Heart left ventricle (tissue), 16 donors: Measurements from ENCODE around the gene CDC42EP5. TPM values are rescaled to one million over a fixed set of nuclear protein-coding genes. Genes with fewer than 3 reads are reported as not detected.
"Not testable (repeated sequence)": the region's sequence is repeated elsewhere in the genome, so short reads cannot be mapped to it uniquely, and the experiment has no call there.

Source experiments
- ATAC-seq, 4 donors: fragments of 200-7000 bp; cut with Tn5 transposase; one replicate each; pipeline ENCODE4 v1.9.1; 2020 to 2022; ENCODE audit warnings: moderate library complexity in 4 of 4, mild to moderate bottlenecking in 3 of 4, moderate number of reproducible peaks in 1 of 4
- DNase-seq, 5 donors: peaks; one replicate each; pipeline ENCODE4 v3.0.0-alpha.2; 2020
- H3K27ac ChIP-seq, 12 donors: fragments of 200-600 bp; sonication (generic) in 4 of 12; one replicate each; pipeline versions ENCODE4 v1.5.0 to v1.8.0; 2016 to 2022; ENCODE audit warnings: mild to moderate bottlenecking in 2 of 12
- H3K27me3 ChIP-seq, 9 donors: fragments of 200-600 bp; sonication (generic) in 2 of 9; one replicate each; pipeline versions ENCODE4 v1.5.1 to v1.8.0; 2016 to 2022; ENCODE audit warnings: mild to moderate bottlenecking in 3 of 9
- H3K36me3 ChIP-seq, 9 donors: fragments of 200-600 bp; sonication (generic) in 2 of 9; one replicate each; pipeline versions ENCODE4 v1.5.0 to v1.8.0; 2018 to 2022; ENCODE audit warnings: mild to moderate bottlenecking in 2 of 9
- H3K4me1 ChIP-seq, 12 donors: fragments of 200-600 bp; sonication (generic) in 4 of 12; one replicate each; pipeline versions ENCODE4 v1.5.0 to v1.8.0; 2016 to 2022; ENCODE audit warnings: mild to moderate bottlenecking in 3 of 12
- H3K4me3 ChIP-seq, 12 donors: fragments of 200-600 bp; sonication (generic) in 4 of 12; one replicate each; pipeline versions ENCODE4 v1.5.0 to v1.8.0; 2017 to 2022; ENCODE audit warnings: mild to moderate bottlenecking in 9 of 12, moderate library complexity in 4 of 12
- H3K9me3 ChIP-seq, 12 donors: fragments of 200-600 bp; sonication (generic) in 4 of 12; one replicate each; pipeline versions ENCODE4 v1.5.0 to v1.8.0; 2016 to 2022; ENCODE audit warnings: mild to moderate bottlenecking in 1 of 12
- POLR2A ChIP-seq, 2 donors: fragments of 450-650 bp; IDR thresholded peaks; one replicate each; pipeline ENCODE4 v1.6.1; 2017; ENCODE audit warnings: antibody characterized with exemption in 2 of 2, mild to moderate bottlenecking in 2 of 2, moderate library complexity in 2 of 2
- WGBS, 4 donors: extraction: QIAGEN DNeasy Blood & Tissue Kit in 2 of 4; methylation state at CpG; one replicate each; pipeline versions ENCODE4 v1.1.5 to v1.1.7; 2013 to 2018; 5-methylcytosine and 5-hydroxymethylcytosine counted together
- intact Hi-C, 10 donors: fragments of 100-400 bp; cut with DNase I; formaldehyde crosslinking; loops; one replicate each; pipeline versions ENCODE4 v1.11.1 to v1.14.2; 2022
- polyA plus RNA-seq, 2 donors: library from polyadenylated mRNA; stranded (reverse); fragments of 200-250 nt; gene quantifications; one replicate each; pipeline ENCODE4 v1.2.3, GENCODE V29; 2013
- total RNA-seq, 9 donors: library from RNA; depleted of rRNA in 2 of 9; stranded (reverse); fragments of >200 nt in 2 of 9; fragmentation: NEBNext Ultra II Directional in 3 of 9; extraction: Animal tissue kit (Norgen Biotek cat#: 25700) in 3 of 9; gene quantifications; one replicate each; pipeline versions ENCODE4 v1.1.0 to v1.2.4, GENCODE V29; 2016 to 2023
- TF ChIP-seq, protein P1 (sequence below), 12 donors: fragments of 200-600 bp; sonication (generic) in 4 of 12; IDR thresholded peaks; one replicate each; pipeline versions ENCODE4 v1.5.0 to v1.8.0; 2018 to 2022; ENCODE audit warnings: antibody characterized with exemption in 12 of 12, mild to moderate bottlenecking in 5 of 12
- donor health status: ischemic (EF 13 %, LVEDD 7.1; RV severe dilation, severe dysfunction).
- donor health status: healthy with polysubstance abuse.
- donor health status: DM: no; HTN: yes; CAD: no.
- donor health status: DM: no; HTN: no; CAD: no.
- donor health status: ischemic (EF 25% LVEDD 6.9; RV normal size, moderate dysfunction).
- donor health status: ischemic (EF 25% LVEDD 5.7; RV mildly dilated, moderate dysfunction).
- donor health status: healthy.
- donor health status: DM: yes; HTN: yes; CAD: no.
- donor health status: ischemic (EF 35%, LVEDD 5.7; RV mildly dilated, moderate dysfunction).
- donor health status: nonischemic (EF 11% LVEDD 7.7; RV severe dilation, severe dysfunction).
- donor health status: DM: yes; HTN: yes; CAD: no.
- donor health status: PGD.
- donor health status: ischemic (EF 29% LVEDD 5.4; RV normal size, mild dysfunction).
- donor health status: nonischemic (EF 23%, LVEDD 6.1; RV moderate dilation, normal function).

The CDC42EP5 gene
- total and polyA plus RNA-seq, 11 donors = 5.6 to 16.3 (median 9.7) TPM

DNA sequence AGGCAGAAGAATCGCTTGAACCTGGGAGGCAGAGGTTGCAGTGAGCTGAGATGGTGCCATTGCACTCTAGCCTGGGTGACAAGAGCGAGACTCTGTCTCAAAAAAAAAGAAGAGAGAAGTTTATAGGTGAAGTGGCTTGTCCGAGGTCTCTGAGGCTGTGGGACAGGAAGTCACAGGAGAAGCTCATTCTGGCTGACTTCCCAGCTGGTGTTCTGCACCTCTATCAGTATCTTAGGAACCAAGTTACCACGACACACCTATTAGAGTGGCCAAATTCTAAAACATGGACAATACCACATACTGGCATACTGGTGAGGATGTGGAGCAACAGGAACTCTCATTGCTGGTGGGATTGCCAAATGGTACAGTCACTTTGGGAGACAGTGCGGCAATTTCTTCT, 22.2 kb upstream of the CDC42EP5 start:
- H3K4me1 ChIP-seq, H3K36me3 ChIP-seq, H3K27ac ChIP-seq, intact Hi-C loops, DNase-seq, H3K9me3 ChIP-seq, H3K4me3 ChIP-seq, ATAC-seq: not testable (repeated sequence)
- H3K27me3 ChIP-seq = peaks cover 0 to 70% (median 0%) of the 10 kb centered on the region in 9 donors
- 62 to 66% (median 63%) methylated on average over 5 of the region's 5 CpGs for WGBS, 4 donors

DNA sequence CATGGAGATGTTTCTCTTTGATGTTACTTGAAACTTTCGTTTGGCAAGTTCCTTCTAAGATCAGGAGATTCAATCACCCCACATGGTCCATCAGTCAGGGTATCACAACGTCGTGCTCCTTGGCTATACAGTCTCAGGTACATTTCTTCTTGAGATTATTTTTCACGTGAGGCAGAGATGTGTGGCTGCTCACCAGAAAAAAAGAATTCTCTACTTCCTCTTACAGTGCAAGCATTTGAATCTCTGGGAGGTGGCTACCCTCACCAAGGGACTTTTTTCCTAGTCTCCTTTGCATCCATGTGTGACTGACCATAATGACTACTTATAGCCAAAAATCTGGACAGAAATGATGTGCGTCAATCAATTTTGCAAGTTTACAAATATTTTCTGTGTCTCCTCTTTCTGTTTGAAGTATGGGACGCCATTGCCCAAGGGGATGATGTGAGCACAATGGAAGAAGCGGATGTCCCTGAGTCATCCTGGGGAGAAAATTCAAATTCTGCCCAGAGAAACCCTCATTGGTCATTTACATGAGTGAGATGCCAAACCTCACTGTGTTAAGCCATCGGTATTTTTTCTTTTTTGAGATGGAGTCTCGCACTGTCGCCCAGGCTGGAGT, 21.0 kb upstream of the CDC42EP5 start:
- Histone ChIP-seq H3K4me1 (no peaks in the 10 kb centered on the region), H3K9me3 (no peaks in the 10 kb centered on the region), H3K36me3 (no peaks in the 10 kb centered on the region), H3K4me3 (no peak overlapping the region), H3K27me3 (peaks cover 0 to 74% (median 3%) of the 10 kb centered on the region in 9 donors), H3K27ac (no peak overlapping the region)
- TF ChIP-seq POLR2A (IDR thresholded peaks at IDR 0.05) = no peak
- TF ChIP-seq, protein P1, sequence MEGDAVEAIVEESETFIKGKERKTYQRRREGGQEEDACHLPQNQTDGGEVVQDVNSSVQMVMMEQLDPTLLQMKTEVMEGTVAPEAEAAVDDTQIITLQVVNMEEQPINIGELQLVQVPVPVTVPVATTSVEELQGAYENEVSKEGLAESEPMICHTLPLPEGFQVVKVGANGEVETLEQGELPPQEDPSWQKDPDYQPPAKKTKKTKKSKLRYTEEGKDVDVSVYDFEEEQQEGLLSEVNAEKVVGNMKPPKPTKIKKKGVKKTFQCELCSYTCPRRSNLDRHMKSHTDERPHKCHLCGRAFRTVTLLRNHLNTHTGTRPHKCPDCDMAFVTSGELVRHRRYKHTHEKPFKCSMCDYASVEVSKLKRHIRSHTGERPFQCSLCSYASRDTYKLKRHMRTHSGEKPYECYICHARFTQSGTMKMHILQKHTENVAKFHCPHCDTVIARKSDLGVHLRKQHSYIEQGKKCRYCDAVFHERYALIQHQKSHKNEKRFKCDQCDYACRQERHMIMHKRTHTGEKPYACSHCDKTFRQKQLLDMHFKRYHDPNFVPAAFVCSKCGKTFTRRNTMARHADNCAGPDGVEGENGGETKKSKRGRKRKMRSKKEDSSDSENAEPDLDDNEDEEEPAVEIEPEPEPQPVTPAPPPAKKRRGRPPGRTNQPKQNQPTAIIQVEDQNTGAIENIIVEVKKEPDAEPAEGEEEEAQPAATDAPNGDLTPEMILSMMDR (IDR thresholded peaks at IDR 0.05) = no peak
- no peak for DNase-seq
- 71 to 82% (median 74%) methylated on average over 10 of the region's 10 CpGs for WGBS, 4 donors
- ATAC-seq = no peak
- intact Hi-C loops = no loop called here

DNA sequence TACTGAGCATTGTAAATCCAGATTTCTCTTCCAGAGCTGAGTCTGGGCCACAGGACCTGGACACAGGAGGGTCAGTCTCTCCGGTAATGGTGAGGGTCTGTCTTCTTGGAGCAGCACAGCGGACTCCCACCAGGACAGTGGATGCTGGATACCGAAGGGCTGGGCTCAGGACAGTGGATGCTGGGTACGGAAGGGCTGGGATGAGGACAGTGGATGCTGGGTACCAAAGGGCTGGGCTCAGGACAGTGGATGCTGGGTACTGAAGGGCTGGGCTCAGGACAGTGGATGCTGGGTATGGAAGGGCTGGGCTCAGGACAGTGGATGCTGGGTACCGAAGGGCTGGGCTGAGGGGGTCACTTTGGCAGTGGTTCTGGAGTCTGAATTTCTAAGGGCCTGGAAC, 20.0 kb upstream of the CDC42EP5 start:
- DNase-seq, H3K27ac ChIP-seq, H3K4me3 ChIP-seq, H3K36me3 ChIP-seq, H3K9me3 ChIP-seq, intact Hi-C loops, H3K4me1 ChIP-seq, ATAC-seq: not testable (repeated sequence)
- WGBS, 4 donors = 73 to 87% (median 81%) methylated on average over 5 of the region's 5 CpGs
- peaks cover 0 to 76% (median 3%) of the 10 kb centered on the region in 9 donors for H3K27me3 ChIP-seq

DNA sequence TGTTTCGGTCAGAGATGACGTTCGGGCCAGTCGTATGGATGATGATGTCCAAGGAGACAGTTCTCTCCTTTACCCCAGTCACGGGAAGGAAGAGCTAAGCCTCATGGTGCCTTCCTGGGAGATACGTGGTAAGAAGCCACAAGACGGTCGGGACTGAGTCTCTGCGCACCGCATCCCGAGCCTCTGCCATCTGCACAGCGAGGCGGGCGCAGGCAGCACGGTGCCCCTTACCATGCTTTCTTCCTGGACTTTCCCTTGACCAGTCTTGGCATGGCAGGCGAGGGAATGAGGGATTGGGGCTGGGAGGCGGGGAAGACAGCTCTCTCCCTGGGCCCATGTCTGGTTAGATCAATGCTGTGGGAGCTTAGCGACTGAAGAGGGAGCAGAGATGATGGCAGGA, 19.5 kb upstream of the CDC42EP5 start:
- Histone ChIP-seq H3K4me3 (no peak overlapping the region), H3K9me3 (no peaks in the 10 kb centered on the region), H3K4me1 (no peaks in the 10 kb centered on the region), H3K36me3 (no peaks in the 10 kb centered on the region), H3K27ac (no peak overlapping the region), H3K27me3 (peaks cover 0 to 77% (median 3%) of the 10 kb centered on the region in 9 donors)
- DNase-seq (no peak), ATAC-seq (no peak)
- 81 to 93% (median 85%) methylated on average over 16 to 18 of the region's 18 CpGs for WGBS, 4 donors
- TF ChIP-seq, protein P1 (IDR thresholded peaks at IDR 0.05) = no peak
- TF ChIP-seq POLR2A (IDR thresholded peaks at IDR 0.05) = no peak
- intact Hi-C loops = no loop called here

DNA sequence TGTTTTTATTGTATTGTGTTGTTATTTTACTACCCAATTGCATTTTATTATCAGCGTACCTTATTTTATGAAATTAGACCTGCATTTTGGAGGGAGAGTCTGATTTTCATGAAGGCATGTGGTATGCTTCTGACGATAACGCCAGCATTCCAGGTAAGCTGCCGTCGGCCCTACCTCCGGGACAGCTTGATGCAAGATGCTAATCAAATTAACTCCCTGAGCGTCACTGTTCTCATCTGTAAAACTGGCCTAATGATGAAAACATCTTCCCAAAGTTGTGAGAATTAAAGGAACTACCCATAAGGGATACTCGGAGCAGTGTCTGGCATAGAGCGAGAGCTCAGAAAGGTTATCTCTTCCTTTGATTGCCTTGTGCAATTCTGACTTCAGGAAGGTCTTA, 16.7 kb upstream of the CDC42EP5 start:
- Histone ChIP-seq H3K9me3 (no peaks in the 10 kb centered on the region), H3K4me1 (no peaks in the 10 kb centered on the region), H3K27ac (no peak overlapping the region), H3K4me3 (no peak overlapping the region), H3K36me3 (no peaks in the 10 kb centered on the region), H3K27me3 (peaks cover 0 to 74% (median 9%) of the 10 kb centered on the region in 9 donors)
- WGBS, 4 donors = 45 to 61% (median 54%) methylated on average over 9 of the region's 9 CpGs
- intact Hi-C loops = loop anchor here in 3 of 10 donors (5.0 to 10.0 kb wide), 2 partner anchors 185 to 188 kb away; no protein-coding TSS in a partner anchor
- TF ChIP-seq, protein P1 (IDR thresholded peaks at IDR 0.05) = no peak
- TF ChIP-seq POLR2A (IDR thresholded peaks at IDR 0.05) = no peak
- DNase-seq (no peak), ATAC-seq (no peak)
